ENCODE measurements around the gene DOCK2. TPM values are rescaled to one million over a fixed set of nuclear protein-coding genes. Genes with fewer than 3 reads are reported as not detected.

Gene DOCK2
- total and polyA plus RNA-seq, 9 of the 15 experiments (the other 6 are each of a cell fraction or from before 2014, with no cell fraction given), result 4.5 to 42.6 (median 20.5) TPM

GRCh38 chr5:169781420-169782345, 144.6 kb downstream of the DOCK2 start:
- H3K27me3 ChIP-seq (ENCODE audit: control insufficient read depth in 2 of 2, insufficient read depth in 2 of 2, low read length in 2 of 2), result no peaks in the 10 kb centered on the region
- H3K9me3 ChIP-seq (replicated peaks; ENCODE audit: control insufficient read depth, insufficient read depth, low read depth, low read length), result no peaks in the 10 kb centered on the region
- H3K4me3 ChIP-seq, result no peak overlapping the region
- POLR2A ChIA-PET, result no interaction called here
- peak overlapping the region; percentile 60; the same call in 1 of the 2 replicates for H2AFZ ChIP-seq (ENCODE audit: low read depth, low read length)
- no peaks in the 10 kb centered on the region for H4K20me1 ChIP-seq (replicated peaks; ENCODE audit: control insufficient read depth, insufficient read depth, low read length)
- 0 out of 2 replicates have a peak overlapping the region, but pooled peaks have one; percentile 10 for H3K4me2 ChIP-seq (ENCODE audit: insufficient read depth, low read length)
- FAIRE-seq, result peak; percentile 59
- H3K9ac ChIP-seq (ENCODE audit: insufficient read depth in 1 of 2, low read depth in 2 of 2, low read length in 2 of 2), result no peak overlapping the region
- no peaks in the 10 kb centered on the region for H3K79me2 ChIP-seq (ENCODE audit: control insufficient read depth, insufficient read depth, low read length)
- TF ChIP-seq ZKSCAN1 (IDR thresholded peaks at IDR 0.05; ENCODE audit: low read depth, low read length) (no peak), LEF1 (IDR thresholded peaks at IDR 0.05) (no peak), EGR1 (conservative IDR thresholded peaks at IDR 0.05) (0 out of 2 replicates have a peak, but pooled peaks have one; percentile 25), SOX6 (IDR thresholded peaks at IDR 0.05) (0 out of 2 replicates have a peak, but pooled peaks have one; percentile 12), PKNOX1 (IDR thresholded peaks at IDR 0.05) (peak; percentile 50; the same call in 1 of the 2 replicates), MEIS2 (IDR thresholded peaks at IDR 0.05; ENCODE audit: partially characterized antibody) (peak; percentile 54)
- BruUV-seq (replicated peaks), result no TSS peak
- no peak overlapping the region for H3K27ac ChIP-seq (ENCODE audit: extremely low read depth, low read depth, low read length)
- H3K4me1 ChIP-seq (replicated peaks in 1 of 2; ENCODE audit: control insufficient read depth in 2 of 2, insufficient read depth in 2 of 2, low read length in 2 of 2), result peaks cover 0 to 7% of the 10 kb centered on the region in 2 experiments; a peak in 2 of 5 replicates
- WGBS (ENCODE audit: insufficient coverage, low coverage, missing lambda C conversion rate), result 31% methylated on average over 6 of the region's 6 CpGs
- DNase-seq (ENCODE audit: extremely low read depth in 1 of 4, low spot score in 3 of 4), result peak in 2 of 4 experiments; percentile 21 to 36
- H3K9me1 ChIP-seq (ENCODE audit: control insufficient read depth, insufficient read depth, low read length), result no peaks in the 10 kb centered on the region
- in situ Hi-C loops (cut with MboI), result no loop called here
- CTCF ChIA-PET (ENCODE audit: low intra/inter-chr PET ratio), result no interaction called here
- ATAC-seq, result peak; percentile 54
- no peaks in the 10 kb centered on the region for H3K36me3 ChIP-seq (ENCODE audit: control insufficient read depth, insufficient read depth, low read length)
- intact Hi-C loops (cut with micrococcal nuclease), result no loop called here

Measured in K562 (cell line).